Gastrocnemius medialis (tissue), 4 donors: ENCODE data around the gene RFFL.

Experiments used
- CTCF ChIP-seq, 5 experiments: fragments of 450-650 bp in 3 of 5; fragments of 200-600 bp in 2 of 5; sonication (generic) in 2 of 5; IDR thresholded peaks in 4 of 5; conservative IDR thresholded peaks in 1 of 5; 1 replicate in 4 of 5; 2 replicates in 1 of 5; pipeline ENCODE4 v1.5.1; 2016 to 2019; ENCODE audit warnings: antibody characterized with exemption in 5 of 5, mild to moderate bottlenecking in 3 of 5, moderate library complexity in 3 of 5
- POLR2A ChIP-seq, 2 donors: fragments of 450-650 bp; IDR thresholded peaks; one replicate each; pipeline ENCODE4 v1.6.1; 2017; ENCODE audit warnings: antibody characterized with exemption in 2 of 2, mild to moderate bottlenecking in 2 of 2, moderate library complexity in 2 of 2

DNA sequence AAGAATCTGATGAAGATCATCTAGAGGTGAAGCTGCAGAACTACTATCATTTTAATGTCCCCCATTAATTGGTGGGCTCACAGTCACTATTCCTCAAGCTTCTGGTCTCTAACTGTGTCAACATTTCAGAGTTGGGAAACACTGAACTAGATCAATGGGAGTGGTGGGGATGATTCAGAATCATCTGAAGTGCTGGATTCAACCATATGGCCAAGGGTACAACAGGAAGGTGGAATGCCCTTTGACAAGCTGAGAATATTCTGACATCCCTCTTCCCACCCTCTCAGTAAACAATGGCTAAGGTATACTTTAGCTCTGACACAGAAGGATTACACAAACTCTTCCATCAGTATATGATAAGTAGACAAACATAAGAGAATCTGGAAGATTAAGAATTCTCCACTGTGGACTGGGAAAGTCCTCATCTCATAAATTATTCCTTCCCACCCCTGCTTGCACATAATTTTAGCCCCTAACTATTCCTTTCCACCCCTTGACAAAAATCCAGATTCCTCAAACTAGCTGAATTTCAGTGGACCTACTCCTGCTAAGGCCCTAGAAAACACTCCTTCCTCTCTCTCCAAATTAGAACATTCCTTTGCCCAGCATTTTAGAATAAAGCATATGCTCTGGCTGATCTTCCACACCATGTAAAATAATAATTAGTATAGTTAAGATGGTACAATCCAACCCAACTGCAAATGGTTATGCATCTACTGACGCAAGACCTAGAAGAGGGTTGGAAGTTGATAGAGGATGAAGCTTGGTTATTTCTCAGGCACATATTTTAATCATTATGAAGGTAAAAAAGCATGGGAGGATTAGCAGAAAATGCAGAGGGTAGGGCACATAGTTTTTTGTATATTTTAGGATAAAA, 16.3 kb upstream of the RFFL start:
- TF ChIP-seq POLR2A (IDR thresholded peaks at IDR 0.05) (no peak), CTCF (IDR thresholded peaks at IDR 0.05 in 4 of 5, conservative IDR thresholded peaks at IDR 0.05 in 1 of 5) (no peak)
